ENCODE data around the gene PRIM1. TPM values are rescaled to one million over a fixed set of nuclear protein-coding genes. Genes with fewer than 3 reads are reported as not detected.
"Not testable (repeated sequence)": the region's sequence is repeated elsewhere in the genome, so short reads cannot be mapped to it uniquely, and the experiment has no call there.

Gene PRIM1
- polyA plus RNA-seq, 1 donor (not counting 4 experiments of a cell fraction or from before 2014, with no cell fraction given): 12.0 TPM

DNA sequence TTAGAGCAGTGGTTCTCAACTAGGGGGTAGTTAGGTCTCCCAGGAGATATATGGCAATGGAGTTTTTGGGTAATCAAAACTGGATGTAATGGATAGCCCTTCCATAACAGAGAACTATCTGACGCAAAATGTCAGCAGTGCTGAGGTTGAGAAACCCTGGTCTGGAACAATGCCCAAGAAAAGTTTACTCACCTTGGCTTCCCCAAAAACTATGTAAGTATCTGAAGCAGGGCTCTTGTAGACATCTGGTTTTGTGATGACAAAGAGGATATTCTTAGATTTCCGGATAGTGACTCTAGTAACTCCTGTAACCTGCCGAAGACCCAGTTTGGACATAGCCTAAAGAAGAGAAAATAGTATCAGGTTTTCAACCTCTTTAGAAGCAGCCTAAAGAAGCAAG, 38.8 kb downstream of the PRIM1 start:
- H2AFZ ChIP-seq (ENCODE audit: control insufficient read depth, low read length): no peak overlapping the region
- no peaks in the 10 kb centered on the region for H3K9me3 ChIP-seq (ENCODE audit: control insufficient read depth, low read depth, low read length)
- DNase-seq (ENCODE audit: low read depth, low spot score) (no peak), FAIRE-seq (no peak)
- no peak overlapping the region for H3K4me3 ChIP-seq (ENCODE audit: control insufficient read depth in 2 of 3, extremely low read depth in 1 of 3, insufficient read depth in 2 of 3, low read depth in 1 of 3, low read length in 3 of 3)
- no peak overlapping the region for H3K9ac ChIP-seq (ENCODE audit: control insufficient read depth, extremely low read depth, insufficient read depth, low read length)
- peaks cover 31% of the 10 kb centered on the region for H4K20me1 ChIP-seq (ENCODE audit: control insufficient read depth, extremely low read depth, insufficient read depth, low read length)
- no peaks in the 10 kb centered on the region for H3K9me1 ChIP-seq (ENCODE audit: control insufficient read depth, extremely low read depth, insufficient read depth, low read length)
- TF ChIP-seq EZH2 (IDR thresholded peaks at IDR 0.05; ENCODE audit: low read length): no peak
- TF ChIP-seq, protein P1, sequence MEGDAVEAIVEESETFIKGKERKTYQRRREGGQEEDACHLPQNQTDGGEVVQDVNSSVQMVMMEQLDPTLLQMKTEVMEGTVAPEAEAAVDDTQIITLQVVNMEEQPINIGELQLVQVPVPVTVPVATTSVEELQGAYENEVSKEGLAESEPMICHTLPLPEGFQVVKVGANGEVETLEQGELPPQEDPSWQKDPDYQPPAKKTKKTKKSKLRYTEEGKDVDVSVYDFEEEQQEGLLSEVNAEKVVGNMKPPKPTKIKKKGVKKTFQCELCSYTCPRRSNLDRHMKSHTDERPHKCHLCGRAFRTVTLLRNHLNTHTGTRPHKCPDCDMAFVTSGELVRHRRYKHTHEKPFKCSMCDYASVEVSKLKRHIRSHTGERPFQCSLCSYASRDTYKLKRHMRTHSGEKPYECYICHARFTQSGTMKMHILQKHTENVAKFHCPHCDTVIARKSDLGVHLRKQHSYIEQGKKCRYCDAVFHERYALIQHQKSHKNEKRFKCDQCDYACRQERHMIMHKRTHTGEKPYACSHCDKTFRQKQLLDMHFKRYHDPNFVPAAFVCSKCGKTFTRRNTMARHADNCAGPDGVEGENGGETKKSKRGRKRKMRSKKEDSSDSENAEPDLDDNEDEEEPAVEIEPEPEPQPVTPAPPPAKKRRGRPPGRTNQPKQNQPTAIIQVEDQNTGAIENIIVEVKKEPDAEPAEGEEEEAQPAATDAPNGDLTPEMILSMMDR (optimal IDR thresholded peaks at IDR 0.05 in 1 of 3, IDR thresholded peaks at IDR 0.05 in 1 of 3, conservative IDR thresholded peaks at IDR 0.05 in 1 of 3; ENCODE audit: extremely low read depth in 1 of 3, insufficient read depth in 2 of 3, low read length in 3 of 3): no peak
- peaks cover 30 to 34% of the 10 kb centered on the region in 2 experiments for H3K36me3 ChIP-seq (ENCODE audit: control insufficient read depth in 2 of 2, extremely low read depth in 1 of 2, insufficient read depth in 2 of 2, low read length in 2 of 2)
- H3K27me3 ChIP-seq (ENCODE audit: control insufficient read depth, extremely low read depth, insufficient read depth, low read length): no peaks in the 10 kb centered on the region
- H3K4me2 ChIP-seq (ENCODE audit: control insufficient read depth, extremely low read depth, insufficient read depth, low read depth, low read length): no peak overlapping the region
- dilution Hi-C loops (cut with MboI; ENCODE audit: extremely low pct_ligation_motif_present, low sequenced_read_pairs): no loop called here
- no peaks in the 10 kb centered on the region for H3K4me1 ChIP-seq (ENCODE audit: control insufficient read depth, extremely low read depth, insufficient read depth, low read length)
- H3K27ac ChIP-seq (ENCODE audit: control insufficient read depth, insufficient read depth, low read length): no peak overlapping the region
- H3K79me2 ChIP-seq (ENCODE audit: control insufficient read depth, insufficient read depth, low read length): peaks cover 36% of the 10 kb centered on the region

DNA sequence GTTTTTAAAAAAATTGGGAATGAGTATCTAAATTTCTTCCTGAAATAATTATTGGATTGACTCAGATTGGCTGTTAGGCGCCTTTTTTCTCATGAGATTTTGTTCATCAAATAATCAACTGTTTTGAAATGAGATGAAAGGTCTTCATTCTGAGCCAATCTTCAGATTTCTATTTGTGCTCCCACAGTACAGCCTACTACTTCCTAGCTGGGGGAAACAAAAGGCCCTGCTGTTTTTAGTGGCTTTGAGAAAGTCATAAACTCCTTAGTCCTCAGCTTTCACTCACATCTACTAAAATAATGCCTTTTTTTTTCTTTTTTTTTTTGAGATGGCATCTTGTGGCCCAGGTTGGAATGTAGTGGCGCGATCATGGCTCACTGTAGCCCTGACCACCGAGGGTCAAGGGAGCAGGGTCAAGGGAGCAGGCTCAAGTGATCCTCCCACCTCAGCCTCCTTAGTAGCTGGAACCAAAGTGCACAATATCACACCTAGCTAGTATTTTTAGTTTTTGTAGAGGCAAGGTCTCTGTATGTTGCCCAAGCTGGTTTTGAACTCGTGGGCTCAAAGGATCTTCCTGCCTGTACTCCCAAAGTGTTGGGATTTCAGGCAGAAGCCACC, 42.3 kb downstream of the PRIM1 start:
- FAIRE-seq: no peak

DNA sequence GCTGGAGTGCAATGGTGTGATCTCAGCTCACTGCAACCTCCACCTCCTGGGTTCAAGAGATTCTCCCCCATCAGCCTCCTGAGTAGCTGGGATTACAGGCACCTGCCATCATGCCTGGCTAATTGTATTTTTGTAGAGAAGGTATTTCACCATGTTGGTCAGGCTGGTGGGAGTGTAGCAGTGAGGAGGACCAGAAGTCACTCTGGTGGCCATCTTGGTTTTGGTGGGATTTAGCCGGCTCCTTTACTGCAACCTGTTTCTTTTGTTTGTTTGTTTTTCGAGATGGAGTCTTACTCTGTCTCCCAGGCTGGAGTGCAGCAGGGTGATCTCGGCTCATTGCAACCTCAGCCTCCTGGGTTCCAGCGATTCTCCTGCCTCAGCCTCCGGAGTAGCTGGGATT, 47.6 kb downstream of the PRIM1 start:
- dilution Hi-C loops (cut with MboI; ENCODE audit: extremely low pct_ligation_motif_present, low sequenced_read_pairs); H3K27ac ChIP-seq (ENCODE audit: control insufficient read depth, insufficient read depth, low read length); FAIRE-seq; H3K36me3 ChIP-seq (ENCODE audit: control insufficient read depth in 2 of 2, extremely low read depth in 1 of 2, insufficient read depth in 2 of 2, low read length in 2 of 2); H3K79me2 ChIP-seq (ENCODE audit: control insufficient read depth, insufficient read depth, low read length); H4K20me1 ChIP-seq (ENCODE audit: control insufficient read depth, extremely low read depth, insufficient read depth, low read length); H3K4me3 ChIP-seq (ENCODE audit: control insufficient read depth in 2 of 3, extremely low read depth in 1 of 3, insufficient read depth in 2 of 3, low read depth in 1 of 3, low read length in 3 of 3); H3K27me3 ChIP-seq (ENCODE audit: control insufficient read depth, extremely low read depth, insufficient read depth, low read length); H3K9ac ChIP-seq (ENCODE audit: control insufficient read depth, extremely low read depth, insufficient read depth, low read length); DNase-seq (ENCODE audit: low read depth, low spot score); H3K9me3 ChIP-seq (ENCODE audit: control insufficient read depth, low read depth, low read length); H3K4me2 ChIP-seq (ENCODE audit: control insufficient read depth, extremely low read depth, insufficient read depth, low read depth, low read length); H2AFZ ChIP-seq (ENCODE audit: control insufficient read depth, low read length); H3K9me1 ChIP-seq (ENCODE audit: control insufficient read depth, extremely low read depth, insufficient read depth, low read length); H3K4me1 ChIP-seq (ENCODE audit: control insufficient read depth, extremely low read depth, insufficient read depth, low read length): not testable (repeated sequence)

More for the DNA sequence above, 42.3 kb downstream of the PRIM1 start:
- no peak for TF ChIP-seq EZH2 (IDR thresholded peaks at IDR 0.05; ENCODE audit: low read length)
- TF ChIP-seq, protein P1 (optimal IDR thresholded peaks at IDR 0.05 in 1 of 3, IDR thresholded peaks at IDR 0.05 in 1 of 3, conservative IDR thresholded peaks at IDR 0.05 in 1 of 3; ENCODE audit: extremely low read depth in 1 of 3, insufficient read depth in 2 of 3, low read length in 3 of 3): no peak
- no peak overlapping the region for H3K4me3 ChIP-seq (ENCODE audit: control insufficient read depth in 2 of 3, extremely low read depth in 1 of 3, insufficient read depth in 2 of 3, low read depth in 1 of 3, low read length in 3 of 3)
- no peak overlapping the region for H3K27ac ChIP-seq (ENCODE audit: control insufficient read depth, insufficient read depth, low read length)
- no peaks in the 10 kb centered on the region for H3K9me3 ChIP-seq (ENCODE audit: control insufficient read depth, low read depth, low read length)
- H3K4me1 ChIP-seq (ENCODE audit: control insufficient read depth, extremely low read depth, insufficient read depth, low read length): peaks cover 4% of the 10 kb centered on the region
- DNase-seq (ENCODE audit: low read depth, low spot score): no peak
- H3K9me1 ChIP-seq (ENCODE audit: control insufficient read depth, extremely low read depth, insufficient read depth, low read length): no peaks in the 10 kb centered on the region
- peaks cover 18 to 20% of the 10 kb centered on the region in 2 experiments for H3K36me3 ChIP-seq (ENCODE audit: control insufficient read depth in 2 of 2, extremely low read depth in 1 of 2, insufficient read depth in 2 of 2, low read length in 2 of 2)
- dilution Hi-C loops (cut with MboI; ENCODE audit: extremely low pct_ligation_motif_present, low sequenced_read_pairs): no loop called here
- no peaks in the 10 kb centered on the region for H3K27me3 ChIP-seq (ENCODE audit: control insufficient read depth, extremely low read depth, insufficient read depth, low read length)
- H4K20me1 ChIP-seq (ENCODE audit: control insufficient read depth, extremely low read depth, insufficient read depth, low read length): peaks cover 10% of the 10 kb centered on the region
- H3K9ac ChIP-seq (ENCODE audit: control insufficient read depth, extremely low read depth, insufficient read depth, low read length): no peak overlapping the region
- H2AFZ ChIP-seq (ENCODE audit: control insufficient read depth, low read length): no peak overlapping the region
- H3K4me2 ChIP-seq (ENCODE audit: control insufficient read depth, extremely low read depth, insufficient read depth, low read depth, low read length): no peak overlapping the region
- H3K79me2 ChIP-seq (ENCODE audit: control insufficient read depth, insufficient read depth, low read length): peaks cover 8% of the 10 kb centered on the region

All from keratinocyte (primary cell).